Measurements from ENCODE around the gene CHCHD6.

- TF ChIP-seq EZH2 (IDR thresholded peaks at IDR 0.05; ENCODE audit: insufficient read depth, poor library complexity, severe bottlenecking) (no peak), EZH2phosphoT487 (IDR thresholded peaks at IDR 0.05; ENCODE audit: insufficient read depth, low read depth) (no peak)
Measured at GRCh38 chr3:126959136-126959920, 255.3 kb downstream of the CHCHD6 start.
